ENCODE data around the gene MCHR1.

GRCh38 chr22:40680819-40681183, 1.5 kb downstream of the MCHR1 start:
- no peak for TF ChIP-seq RAD21 (IDR thresholded peaks at IDR 0.05)
- no peak for TF ChIP-seq ATF3 (IDR thresholded peaks at IDR 0.05)
- no peak for TF ChIP-seq CTCF (IDR thresholded peaks at IDR 0.05; ENCODE audit: low read depth, low read length, missing input control)
- TF ChIP-seq TAF1 (conservative IDR thresholded peaks at IDR 0.05) = no peak
- TF ChIP-seq MAX (IDR thresholded peaks at IDR 0.05) = no peak
- no peak for TF ChIP-seq REST (IDR thresholded peaks at IDR 0.05)
- TF ChIP-seq ZBTB33 (IDR thresholded peaks at IDR 0.05) = no peak
- TF ChIP-seq GABPA (IDR thresholded peaks at IDR 0.05 in 1 of 2, conservative IDR thresholded peaks at IDR 0.05 in 1 of 2) = no peak
